Endothelial cell of umbilical vein (primary cell): ENCODE data around the gene F8.

Experiments
- EZH2 ChIP-seq: IDR thresholded peaks from 2 replicates; pipeline ENCODE4 v1.6.1; 2012; ENCODE audit warnings: borderline replicate concordance, low read depth, mild to moderate bottlenecking, moderate library complexity, low read length, inconsistent platforms; ENCODE audit not compliant: severe bottlenecking
- FOS ChIP-seq: IDR thresholded peaks from 2 replicates; pipeline ENCODE4 v1.6.1; 2011; ENCODE audit warnings: mild to moderate bottlenecking, low read length, moderate library complexity, borderline replicate concordance; ENCODE audit not compliant: insufficient read depth
- JUN ChIP-seq: IDR thresholded peaks from 2 replicates; pipeline ENCODE4 v1.6.1; 2011; ENCODE audit warnings: borderline replicate concordance, low read depth; ENCODE audit not compliant: insufficient read length, insufficient read depth
- POLR2A ChIP-seq: IDR thresholded peaks from 2 replicates; pipeline ENCODE4 v1.6.1; 2012; ENCODE audit warnings: low read depth, mild to moderate bottlenecking, control low read depth, low read length
- POLR2AphosphoS5 ChIP-seq: IDR thresholded peaks from 2 replicates; pipeline ENCODE4 v1.6.1; 2012; ENCODE audit warnings: low read depth, mild to moderate bottlenecking, control low read depth, low read length, moderate library complexity; ENCODE audit not compliant: insufficient read depth
- TF ChIP-seq, protein P1 (sequence below), 2 donors: IDR thresholded peaks; 1 replicate in 1 of 2; 2 replicates in 1 of 2; pipeline ENCODE4 v1.5.1; 2011; ENCODE audit warnings: low read length in 2 of 2, mild to moderate bottlenecking in 2 of 2, moderate library complexity in 2 of 2, control low read depth in 1 of 2, inconsistent platforms in 1 of 2, low read depth in 1 of 2; ENCODE audit not compliant: insufficient read depth in 1 of 2; ENCODE audit errors: extremely low read depth in 1 of 2
- TF ChIP-seq, protein P2 (sequence below): IDR thresholded peaks from 2 replicates; pipeline ENCODE4 v1.6.1; 2011; ENCODE audit not compliant: insufficient read depth, insufficient read length

DNA sequence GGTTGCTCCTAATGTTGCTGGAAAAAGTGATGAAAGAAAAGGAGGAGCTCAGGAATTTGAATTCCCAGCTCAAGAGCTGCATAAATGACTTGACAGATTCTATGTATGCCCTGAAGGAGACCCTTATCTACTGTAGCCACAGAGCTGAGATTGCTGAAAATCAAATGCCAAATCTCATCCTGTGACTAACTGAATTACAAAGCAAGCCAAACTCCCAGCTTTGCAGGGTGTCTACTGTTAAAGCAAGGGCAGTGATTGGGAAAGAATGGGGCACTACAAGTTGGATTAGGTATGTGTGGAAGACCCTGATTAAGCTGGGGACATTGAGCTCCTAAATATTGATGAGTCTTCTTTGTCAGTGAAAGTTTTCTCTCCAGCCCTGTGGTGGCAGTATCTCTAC, 167.3 kb downstream of the F8 start:
- TF ChIP-seq, protein P1, sequence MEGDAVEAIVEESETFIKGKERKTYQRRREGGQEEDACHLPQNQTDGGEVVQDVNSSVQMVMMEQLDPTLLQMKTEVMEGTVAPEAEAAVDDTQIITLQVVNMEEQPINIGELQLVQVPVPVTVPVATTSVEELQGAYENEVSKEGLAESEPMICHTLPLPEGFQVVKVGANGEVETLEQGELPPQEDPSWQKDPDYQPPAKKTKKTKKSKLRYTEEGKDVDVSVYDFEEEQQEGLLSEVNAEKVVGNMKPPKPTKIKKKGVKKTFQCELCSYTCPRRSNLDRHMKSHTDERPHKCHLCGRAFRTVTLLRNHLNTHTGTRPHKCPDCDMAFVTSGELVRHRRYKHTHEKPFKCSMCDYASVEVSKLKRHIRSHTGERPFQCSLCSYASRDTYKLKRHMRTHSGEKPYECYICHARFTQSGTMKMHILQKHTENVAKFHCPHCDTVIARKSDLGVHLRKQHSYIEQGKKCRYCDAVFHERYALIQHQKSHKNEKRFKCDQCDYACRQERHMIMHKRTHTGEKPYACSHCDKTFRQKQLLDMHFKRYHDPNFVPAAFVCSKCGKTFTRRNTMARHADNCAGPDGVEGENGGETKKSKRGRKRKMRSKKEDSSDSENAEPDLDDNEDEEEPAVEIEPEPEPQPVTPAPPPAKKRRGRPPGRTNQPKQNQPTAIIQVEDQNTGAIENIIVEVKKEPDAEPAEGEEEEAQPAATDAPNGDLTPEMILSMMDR (IDR thresholded peaks at IDR 0.05; ENCODE audit: extremely low read depth in 1 of 2, insufficient read depth in 1 of 2, low read depth in 1 of 2, low read length in 2 of 2): no peak
- no peak for TF ChIP-seq POLR2A
- no peak for TF ChIP-seq FOS
- TF ChIP-seq POLR2AphosphoS5: no peak
- no peak for TF ChIP-seq EZH2
- no peak for TF ChIP-seq JUN
- TF ChIP-seq, protein P2, sequence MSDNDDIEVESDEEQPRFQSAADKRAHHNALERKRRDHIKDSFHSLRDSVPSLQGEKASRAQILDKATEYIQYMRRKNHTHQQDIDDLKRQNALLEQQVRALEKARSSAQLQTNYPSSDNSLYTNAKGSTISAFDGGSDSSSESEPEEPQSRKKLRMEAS: no peak
